HCT116 (cell line): ENCODE measurements around the gene WNK2.

Source experiments
- CEBPB ChIP-seq: IDR thresholded peaks from 2 replicates; pipeline ENCODE4 v1.6.1; 2012; ENCODE audit warnings: low read depth
- CTCF ChIP-seq, 3 experiments: fragments of 200-600 bp in 1 of 3; sonication (generic) in 1 of 3; IDR thresholded peaks in 2 of 3; conservative IDR thresholded peaks in 1 of 3; 2 replicates each; pipeline ENCODE4 v1.5.1; 2012 to 2017; ENCODE audit warnings: low read depth in 2 of 3, low read length in 2 of 3, antibody characterized with exemption in 1 of 3, borderline replicate concordance in 1 of 3, control low read depth in 1 of 3, mild to moderate bottlenecking in 1 of 3, mixed read lengths in 1 of 3, mixed run types in 1 of 3, moderate library complexity in 1 of 3; ENCODE audit not compliant: insufficient read depth in 1 of 3
- ELF1 ChIP-seq: IDR thresholded peaks from 2 replicates; pipeline ENCODE4 v1.6.1; 2012; ENCODE audit warnings: low read depth, borderline replicate concordance
- EZH2 ChIP-seq: fragments of 200-600 bp; sonication (generic); IDR thresholded peaks from 2 replicates; pipeline ENCODE4 v1.6.1; 2017; ENCODE audit warnings: antibody characterized with exemption, mixed run types
- POLR2A ChIP-seq: IDR thresholded peaks from 2 replicates; pipeline ENCODE4 v1.7.0; 2011; ENCODE audit warnings: borderline replicate concordance; ENCODE audit not compliant: insufficient read depth, insufficient read length; ENCODE audit errors: extremely low read depth
- POLR2AphosphoS5 ChIP-seq: IDR thresholded peaks from 2 replicates; pipeline ENCODE4 v1.6.1; 2011; ENCODE audit warnings: mild to moderate bottlenecking, low read depth, low read length, moderate library complexity
- RAD21 ChIP-seq: IDR thresholded peaks from 2 replicates; pipeline ENCODE4 v1.6.1; 2012; ENCODE audit warnings: low read depth, mild to moderate bottlenecking
- SIN3A ChIP-seq: IDR thresholded peaks from 2 replicates; pipeline ENCODE4 v1.6.1; 2012; ENCODE audit warnings: low read depth
- YY1 ChIP-seq: IDR thresholded peaks from 2 replicates; pipeline ENCODE4 v1.6.1; 2011; ENCODE audit warnings: low read length, low read depth, moderate library complexity, mild to moderate bottlenecking; ENCODE audit not compliant: insufficient replicate concordance; ENCODE audit errors: extremely low read depth
- TF ChIP-seq, protein P1 (sequence below): IDR thresholded peaks from 2 replicates; pipeline ENCODE4 v1.6.1; 2012
- TF ChIP-seq, protein P2 (sequence below): IDR thresholded peaks from 2 replicates; pipeline ENCODE4 v1.6.1; 2012; ENCODE audit warnings: low read depth

DNA sequence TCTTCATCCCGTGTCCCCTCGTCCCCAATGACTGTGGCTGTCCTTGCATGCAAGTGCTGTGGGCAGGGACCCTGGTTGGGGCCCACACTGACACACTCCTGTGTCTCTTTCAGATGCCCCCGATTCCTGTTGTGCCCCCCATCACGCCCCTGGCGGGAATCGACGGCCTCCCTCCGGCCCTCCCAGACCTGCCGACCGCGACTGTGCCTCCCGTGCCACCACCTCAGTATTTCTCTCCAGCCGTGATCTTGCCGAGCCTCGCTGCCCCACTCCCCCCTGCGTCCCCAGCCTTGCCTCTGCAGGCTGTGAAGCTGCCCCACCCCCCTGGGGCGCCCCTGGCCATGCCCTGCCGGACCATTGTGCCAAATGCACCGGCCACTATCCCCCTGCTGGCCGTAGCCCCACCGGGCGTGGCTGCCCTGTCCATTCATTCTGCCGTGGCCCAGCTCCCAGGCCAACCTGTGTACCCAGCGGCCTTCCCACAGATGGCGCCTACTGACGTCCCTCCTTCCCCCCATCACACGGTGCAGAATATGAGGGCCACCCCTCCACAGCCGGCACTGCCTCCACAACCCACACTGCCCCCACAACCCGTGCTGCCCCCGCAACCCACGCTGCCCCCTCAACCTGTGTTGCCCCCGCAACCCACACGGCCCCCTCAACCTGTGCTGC, 75.0 kb downstream of the WNK2 start:
- TF ChIP-seq CTCF (IDR thresholded peaks at IDR 0.05 in 2 of 3, conservative IDR thresholded peaks at IDR 0.05 in 1 of 3; ENCODE audit: borderline replicate concordance in 1 of 3, insufficient read depth in 1 of 3, low read depth in 2 of 3, low read length in 2 of 3) = no peak
- TF ChIP-seq ELF1 = no peak
- no peak for TF ChIP-seq EZH2
- no peak for TF ChIP-seq POLR2AphosphoS5
- TF ChIP-seq, protein P1, sequence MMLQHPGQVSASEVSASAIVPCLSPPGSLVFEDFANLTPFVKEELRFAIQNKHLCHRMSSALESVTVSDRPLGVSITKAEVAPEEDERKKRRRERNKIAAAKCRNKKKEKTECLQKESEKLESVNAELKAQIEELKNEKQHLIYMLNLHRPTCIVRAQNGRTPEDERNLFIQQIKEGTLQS = no peak
- no peak for TF ChIP-seq POLR2A
- TF ChIP-seq CEBPB = no peak
- no peak for TF ChIP-seq SIN3A
- no peak for TF ChIP-seq YY1
- TF ChIP-seq, protein P2, sequence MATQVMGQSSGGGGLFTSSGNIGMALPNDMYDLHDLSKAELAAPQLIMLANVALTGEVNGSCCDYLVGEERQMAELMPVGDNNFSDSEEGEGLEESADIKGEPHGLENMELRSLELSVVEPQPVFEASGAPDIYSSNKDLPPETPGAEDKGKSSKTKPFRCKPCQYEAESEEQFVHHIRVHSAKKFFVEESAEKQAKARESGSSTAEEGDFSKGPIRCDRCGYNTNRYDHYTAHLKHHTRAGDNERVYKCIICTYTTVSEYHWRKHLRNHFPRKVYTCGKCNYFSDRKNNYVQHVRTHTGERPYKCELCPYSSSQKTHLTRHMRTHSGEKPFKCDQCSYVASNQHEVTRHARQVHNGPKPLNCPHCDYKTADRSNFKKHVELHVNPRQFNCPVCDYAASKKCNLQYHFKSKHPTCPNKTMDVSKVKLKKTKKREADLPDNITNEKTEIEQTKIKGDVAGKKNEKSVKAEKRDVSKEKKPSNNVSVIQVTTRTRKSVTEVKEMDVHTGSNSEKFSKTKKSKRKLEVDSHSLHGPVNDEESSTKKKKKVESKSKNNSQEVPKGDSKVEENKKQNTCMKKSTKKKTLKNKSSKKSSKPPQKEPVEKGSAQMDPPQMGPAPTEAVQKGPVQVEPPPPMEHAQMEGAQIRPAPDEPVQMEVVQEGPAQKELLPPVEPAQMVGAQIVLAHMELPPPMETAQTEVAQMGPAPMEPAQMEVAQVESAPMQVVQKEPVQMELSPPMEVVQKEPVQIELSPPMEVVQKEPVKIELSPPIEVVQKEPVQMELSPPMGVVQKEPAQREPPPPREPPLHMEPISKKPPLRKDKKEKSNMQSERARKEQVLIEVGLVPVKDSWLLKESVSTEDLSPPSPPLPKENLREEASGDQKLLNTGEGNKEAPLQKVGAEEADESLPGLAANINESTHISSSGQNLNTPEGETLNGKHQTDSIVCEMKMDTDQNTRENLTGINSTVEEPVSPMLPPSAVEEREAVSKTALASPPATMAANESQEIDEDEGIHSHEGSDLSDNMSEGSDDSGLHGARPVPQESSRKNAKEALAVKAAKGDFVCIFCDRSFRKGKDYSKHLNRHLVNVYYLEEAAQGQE = no peak
- TF ChIP-seq RAD21 = no peak
